IMR-90 (cell line): ENCODE data around the gene DIPK1A.

Experiments used
- BHLHE40 ChIP-seq: fragments of 150-350 bp; IDR thresholded peaks from 2 replicates; pipeline ENCODE4 v1.6.1; 2016; ENCODE audit warnings: mild to moderate bottlenecking, low read depth, low read length
- CEBPB ChIP-seq: IDR thresholded peaks from 2 replicates; pipeline ENCODE4 v1.6.1; 2012; ENCODE audit warnings: low read depth, low read length, improper control_type of control experiment
- CHD1 ChIP-seq: IDR thresholded peaks from 2 replicates; pipeline ENCODE4 v1.6.1; 2012; ENCODE audit warnings: low read depth, low read length, improper control_type of control experiment
- CTCF ChIP-seq: conservative IDR thresholded peaks from 2 replicates; pipeline ENCODE4 v1.5.1; 2012; ENCODE audit warnings: mild to moderate bottlenecking, low read depth, low read length, improper control_type of control experiment
- MAZ ChIP-seq: IDR thresholded peaks from 2 replicates; pipeline ENCODE4 v1.6.1; 2012; ENCODE audit warnings: low read depth, mild to moderate bottlenecking, low read length, improper control_type of control experiment, moderate library complexity, borderline replicate concordance
- MXI1 ChIP-seq: IDR thresholded peaks from 2 replicates; pipeline ENCODE4 v1.6.1; 2012; ENCODE audit warnings: low read depth, mild to moderate bottlenecking, low read length, moderate library complexity, borderline replicate concordance
- POLR2A ChIP-seq: IDR thresholded peaks from 2 replicates; pipeline ENCODE4 v1.6.1; 2012; ENCODE audit warnings: mild to moderate bottlenecking, low read depth, low read length
- RAD21 ChIP-seq: IDR thresholded peaks from 2 replicates; pipeline ENCODE4 v1.6.1; 2012; ENCODE audit warnings: low read length, improper control_type of control experiment
- SMC3 ChIP-seq: fragments of 150-350 bp; IDR thresholded peaks from 2 replicates; pipeline ENCODE4 v1.6.1; 2016; ENCODE audit warnings: low read depth, mild to moderate bottlenecking, antibody characterized with exemption, low read length, moderate library complexity

GRCh38 chr1:92840600-92840999 lies 120.7 kb downstream of the DIPK1A start:
- TF ChIP-seq CTCF (no peak), BHLHE40 (no peak), RAD21 (no peak), CHD1 (no peak), POLR2A (no peak), SMC3 (no peak), CEBPB (no peak), MXI1 (no peak), MAZ (no peak)
